Tibial nerve (tissue), 4 donors: ENCODE data around the gene CACNA1B.

Experiments used
- CTCF ChIP-seq, 5 experiments: fragments of 200-600 bp in 3 of 5; fragments of 450-650 bp in 2 of 5; sonication (generic) in 3 of 5; IDR thresholded peaks; one replicate each; pipeline ENCODE4 v1.5.1; 2016 to 2019; ENCODE audit warnings: antibody characterized with exemption in 5 of 5, mild to moderate bottlenecking in 3 of 5, moderate library complexity in 2 of 5
- EP300 ChIP-seq, 2 donors: sonication (generic); formaldehyde crosslinking; IDR thresholded peaks; one replicate each; pipeline ENCODE4 v1.6.1; 2017; ENCODE audit warnings: antibody characterized with exemption in 2 of 2, mild to moderate bottlenecking in 1 of 2
- POLR2A ChIP-seq, 2 donors: fragments of 450-650 bp; IDR thresholded peaks; one replicate each; pipeline ENCODE4 v1.6.1; 2017; ENCODE audit warnings: antibody characterized with exemption in 2 of 2, mild to moderate bottlenecking in 2 of 2, moderate library complexity in 2 of 2

DNA sequence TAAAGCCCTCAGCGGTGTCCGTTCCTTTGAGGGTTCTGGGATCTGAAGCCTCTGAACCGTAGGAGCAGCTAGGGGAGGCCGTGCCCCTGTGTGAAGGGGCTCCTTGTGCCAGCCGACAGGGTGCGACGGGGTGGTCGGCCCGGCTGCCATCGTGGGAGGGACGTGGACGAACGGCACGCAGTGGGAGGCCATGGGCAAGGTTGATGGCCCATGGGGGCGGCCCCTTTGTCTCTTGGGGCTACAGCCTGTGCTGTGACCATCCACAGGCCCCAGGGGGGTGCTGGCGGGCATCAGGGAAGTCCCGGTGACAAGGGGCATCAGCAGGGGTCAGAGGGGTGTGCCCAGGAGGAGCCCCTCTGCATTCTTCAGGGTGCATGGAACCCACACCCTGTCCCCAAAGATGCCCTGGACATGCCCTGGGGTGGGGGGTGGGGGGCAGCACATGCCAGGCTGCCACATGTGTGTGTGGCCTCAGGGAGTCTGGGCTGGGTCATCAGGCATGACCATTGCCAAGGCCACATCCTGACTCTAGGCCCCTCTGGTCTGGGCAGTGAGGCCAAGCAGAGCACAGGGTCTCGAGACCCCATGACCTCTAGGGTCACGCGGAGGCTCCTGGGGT lies 49.6 kb upstream of the CACNA1B start:
- TF ChIP-seq CTCF (IDR thresholded peaks at IDR 0.05) (no peak), POLR2A (IDR thresholded peaks at IDR 0.05) (no peak), EP300 (IDR thresholded peaks at IDR 0.05) (no peak)
